Liver (tissue), 9 donors: ENCODE measurements around the gene CNTN2. TPM values are rescaled to one million over a fixed set of nuclear protein-coding genes. Genes with fewer than 3 reads are reported as not detected.

Source experiments
- DNase-seq: peaks from one replicate; pipeline ENCODE4 v3.0.0-alpha.2; 2017; ENCODE audit warnings: low spot score
- H3K27ac ChIP-seq, 2 donors: one replicate each; pipeline ENCODE4 v1.7.0; 2013; ENCODE audit warnings: inconsistent platforms in 2 of 2, low read length in 2 of 2, control low read depth in 1 of 2, low read depth in 1 of 2, mild to moderate bottlenecking in 1 of 2
- H3K27me3 ChIP-seq, 4 donors: one replicate each; pipeline versions ENCODE4 v1.6.1 to v1.7.0; 2013; ENCODE audit warnings: low read length in 3 of 4, inconsistent platforms in 1 of 4, mild to moderate bottlenecking in 1 of 4, moderate library complexity in 1 of 4; ENCODE audit not compliant: control insufficient read depth in 4 of 4, insufficient read depth in 4 of 4
- H3K36me3 ChIP-seq, 4 donors: one replicate each; pipeline versions ENCODE4 v1.6.1 to v1.7.0; 2013; ENCODE audit warnings: low read length in 3 of 4, mild to moderate bottlenecking in 3 of 4, low read depth in 1 of 4, moderate library complexity in 1 of 4; ENCODE audit not compliant: control insufficient read depth in 4 of 4, insufficient read depth in 3 of 4
- H3K4me1 ChIP-seq, 4 donors: one replicate each; pipeline versions ENCODE4 v1.6.1 to v1.7.0; 2013; ENCODE audit warnings: low read length in 3 of 4, mild to moderate bottlenecking in 3 of 4, moderate library complexity in 1 of 4; ENCODE audit not compliant: control insufficient read depth in 4 of 4, insufficient read depth in 4 of 4
- H3K4me3 ChIP-seq, 3 donors: one replicate each; pipeline versions ENCODE4 v1.6.1 to v1.7.0; 2013; ENCODE audit warnings: low read length in 3 of 3, control low read depth in 1 of 3, low read depth in 1 of 3, mild to moderate bottlenecking in 1 of 3
- H3K9ac ChIP-seq, 2 donors: one replicate each; pipeline ENCODE4 v1.7.0; 2013; ENCODE audit warnings: low read length in 2 of 2, mild to moderate bottlenecking in 2 of 2, moderate library complexity in 2 of 2, control low read depth in 1 of 2, low read depth in 1 of 2
- H3K9me3 ChIP-seq, 4 donors: one replicate each; pipeline versions ENCODE4 v1.6.1 to v1.7.0; 2013; ENCODE audit warnings: low read length in 3 of 4; ENCODE audit not compliant: control insufficient read depth in 4 of 4
- EGR1 ChIP-seq, 2 donors: IDR thresholded peaks; 2 replicates each; pipeline ENCODE4 v1.6.1; 2016 to 2018; ENCODE audit warnings: antibody characterized with exemption in 2 of 2, low read depth in 2 of 2
- FOXA2 ChIP-seq: IDR thresholded peaks from 2 replicates; pipeline ENCODE4 v1.6.1; 2016; ENCODE audit warnings: antibody characterized with exemption
- GABPA ChIP-seq, 2 donors: IDR thresholded peaks in 1 of 2; conservative IDR thresholded peaks in 1 of 2; 2 replicates each; pipeline ENCODE4 v1.6.1; 2016; ENCODE audit warnings: antibody characterized with exemption in 2 of 2, mild to moderate bottlenecking in 1 of 2, moderate library complexity in 1 of 2
- HNF4A ChIP-seq, 2 donors: conservative IDR thresholded peaks; 2 replicates each; pipeline ENCODE4 v1.6.1; 2016; ENCODE audit warnings: antibody characterized with exemption in 2 of 2, mild to moderate bottlenecking in 2 of 2
- HNF4G ChIP-seq: IDR thresholded peaks from 2 replicates; pipeline ENCODE4 v1.6.1; 2016; ENCODE audit warnings: antibody characterized with exemption
- JUND ChIP-seq, 2 donors: IDR thresholded peaks; 2 replicates each; pipeline ENCODE4 v1.6.1; 2016; ENCODE audit warnings: antibody characterized with exemption in 2 of 2
- NR2F2 ChIP-seq: IDR thresholded peaks from 2 replicates; pipeline ENCODE4 v1.6.1; 2016; ENCODE audit warnings: antibody characterized with exemption
- RAD21 ChIP-seq, 2 donors: IDR thresholded peaks; 2 replicates each; pipeline ENCODE4 v1.6.1; 2016; ENCODE audit warnings: antibody characterized with exemption in 2 of 2, mild to moderate bottlenecking in 2 of 2
- SP1 ChIP-seq: IDR thresholded peaks from 2 replicates; pipeline ENCODE4 v1.6.1; 2018; ENCODE audit warnings: antibody characterized with exemption, mild to moderate bottlenecking
- YY1 ChIP-seq: IDR thresholded peaks from 2 replicates; pipeline ENCODE4 v1.6.1; 2016; ENCODE audit warnings: antibody characterized with exemption, mild to moderate bottlenecking
- WGBS: extraction: QIAGEN DNeasy Blood & Tissue Kit; methylation state at CpG from one replicate; pipeline ENCODE4 v1.1.7; 2013; 5-methylcytosine and 5-hydroxymethylcytosine counted together
- polyA plus RNA-seq, 2 donors: library from polyadenylated mRNA; stranded (reverse) in 1 of 2; unstranded in 1 of 2; fragments of 200-250 nt in 1 of 2; fragments of >200 nt in 1 of 2; fragmentation: Nextera tagmentation in 1 of 2; extraction: Ambion mirVana in 1 of 2; gene quantifications; one replicate each; pipeline versions ENCODE4 v1.2.1 to v1.2.3, GENCODE V29; 2013 to 2015
- total RNA-seq, 2 donors: library from RNA; depleted of rRNA; stranded (reverse); fragments of >200 nt; gene quantifications; one replicate each; pipeline ENCODE4 v1.2.3, GENCODE V29; 2014
- TF ChIP-seq, protein P1 (sequence below): fragments of 150-350 bp; IDR thresholded peaks from 2 replicates; pipeline ENCODE4 v1.5.1; 2017; ENCODE audit warnings: improper control_type of control experiment, low read depth, low read length; ENCODE audit not compliant: missing input control
- TF ChIP-seq, protein P2 (sequence below): IDR thresholded peaks from 2 replicates; pipeline ENCODE4 v1.6.1; 2016; ENCODE audit warnings: antibody characterized with exemption
- TF ChIP-seq, protein P3 (sequence below): IDR thresholded peaks from 2 replicates; pipeline ENCODE4 v1.6.1; 2016; ENCODE audit warnings: antibody characterized with exemption
- TF ChIP-seq, protein P4 (sequence below): IDR thresholded peaks from 2 replicates; pipeline ENCODE4 v1.6.1; 2016; ENCODE audit warnings: antibody characterized with exemption
- donor health status: healthy.
- donor health status: healthy.
- donor health status: healthy.
- donor health status: healthy.
- donor health status: healthy.

Gene CNTN2
- total and polyA plus RNA-seq, 4 donors, result 0.05 to 0.25 (median 0.17) TPM

- H3K4me1 ChIP-seq, result no peaks in the 10 kb centered on the region
- H3K36me3 ChIP-seq, result no peaks in the 10 kb centered on the region
- no peak overlapping the region for H3K27ac ChIP-seq
- no peak overlapping the region for H3K9ac ChIP-seq
- no peaks in the 10 kb centered on the region for H3K9me3 ChIP-seq
- TF ChIP-seq, protein P1, sequence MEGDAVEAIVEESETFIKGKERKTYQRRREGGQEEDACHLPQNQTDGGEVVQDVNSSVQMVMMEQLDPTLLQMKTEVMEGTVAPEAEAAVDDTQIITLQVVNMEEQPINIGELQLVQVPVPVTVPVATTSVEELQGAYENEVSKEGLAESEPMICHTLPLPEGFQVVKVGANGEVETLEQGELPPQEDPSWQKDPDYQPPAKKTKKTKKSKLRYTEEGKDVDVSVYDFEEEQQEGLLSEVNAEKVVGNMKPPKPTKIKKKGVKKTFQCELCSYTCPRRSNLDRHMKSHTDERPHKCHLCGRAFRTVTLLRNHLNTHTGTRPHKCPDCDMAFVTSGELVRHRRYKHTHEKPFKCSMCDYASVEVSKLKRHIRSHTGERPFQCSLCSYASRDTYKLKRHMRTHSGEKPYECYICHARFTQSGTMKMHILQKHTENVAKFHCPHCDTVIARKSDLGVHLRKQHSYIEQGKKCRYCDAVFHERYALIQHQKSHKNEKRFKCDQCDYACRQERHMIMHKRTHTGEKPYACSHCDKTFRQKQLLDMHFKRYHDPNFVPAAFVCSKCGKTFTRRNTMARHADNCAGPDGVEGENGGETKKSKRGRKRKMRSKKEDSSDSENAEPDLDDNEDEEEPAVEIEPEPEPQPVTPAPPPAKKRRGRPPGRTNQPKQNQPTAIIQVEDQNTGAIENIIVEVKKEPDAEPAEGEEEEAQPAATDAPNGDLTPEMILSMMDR, result no peak
- TF ChIP-seq, protein P2, sequence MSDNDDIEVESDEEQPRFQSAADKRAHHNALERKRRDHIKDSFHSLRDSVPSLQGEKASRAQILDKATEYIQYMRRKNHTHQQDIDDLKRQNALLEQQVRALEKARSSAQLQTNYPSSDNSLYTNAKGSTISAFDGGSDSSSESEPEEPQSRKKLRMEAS, result no peak
- TF ChIP-seq YY1, result no peak
- no peak for TF ChIP-seq HNF4G
- TF ChIP-seq, protein P3, sequence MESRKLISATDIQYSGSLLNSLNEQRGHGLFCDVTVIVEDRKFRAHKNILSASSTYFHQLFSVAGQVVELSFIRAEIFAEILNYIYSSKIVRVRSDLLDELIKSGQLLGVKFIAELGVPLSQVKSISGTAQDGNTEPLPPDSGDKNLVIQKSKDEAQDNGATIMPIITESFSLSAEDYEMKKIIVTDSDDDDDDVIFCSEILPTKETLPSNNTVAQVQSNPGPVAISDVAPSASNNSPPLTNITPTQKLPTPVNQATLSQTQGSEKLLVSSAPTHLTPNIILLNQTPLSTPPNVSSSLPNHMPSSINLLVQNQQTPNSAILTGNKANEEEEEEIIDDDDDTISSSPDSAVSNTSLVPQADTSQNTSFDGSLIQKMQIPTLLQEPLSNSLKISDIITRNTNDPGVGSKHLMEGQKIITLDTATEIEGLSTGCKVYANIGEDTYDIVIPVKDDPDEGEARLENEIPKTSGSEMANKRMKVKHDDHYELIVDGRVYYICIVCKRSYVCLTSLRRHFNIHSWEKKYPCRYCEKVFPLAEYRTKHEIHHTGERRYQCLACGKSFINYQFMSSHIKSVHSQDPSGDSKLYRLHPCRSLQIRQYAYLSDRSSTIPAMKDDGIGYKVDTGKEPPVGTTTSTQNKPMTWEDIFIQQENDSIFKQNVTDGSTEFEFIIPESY, result no peak
- no peak for TF ChIP-seq HNF4A (conservative IDR thresholded peaks at IDR 0.05)
- TF ChIP-seq, protein P4, sequence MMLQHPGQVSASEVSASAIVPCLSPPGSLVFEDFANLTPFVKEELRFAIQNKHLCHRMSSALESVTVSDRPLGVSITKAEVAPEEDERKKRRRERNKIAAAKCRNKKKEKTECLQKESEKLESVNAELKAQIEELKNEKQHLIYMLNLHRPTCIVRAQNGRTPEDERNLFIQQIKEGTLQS, result no peak
- TF ChIP-seq FOXA2, result no peak
- no peak for TF ChIP-seq JUND (IDR thresholded peaks at IDR 0.05)
- no peak for TF ChIP-seq GABPA (IDR thresholded peaks at IDR 0.05 in 1 of 2, conservative IDR thresholded peaks at IDR 0.05 in 1 of 2)
- TF ChIP-seq RAD21 (IDR thresholded peaks at IDR 0.05), result no peak
- H3K4me3 ChIP-seq, result no peak overlapping the region
- WGBS, result 99% methylated on average over 2 of the region's 2 CpGs
- H3K27me3 ChIP-seq, result no peaks in the 10 kb centered on the region
- no peak for DNase-seq
Measured at GRCh38 chr1:205071028-205071409, 28.0 kb downstream of the CNTN2 start.

- WGBS, result 92% methylated on average over 12 of the region's 12 CpGs
- Histone ChIP-seq H3K27me3 (no peaks in the 10 kb centered on the region), H3K27ac (no peak overlapping the region), H3K9ac (no peak overlapping the region), H3K36me3 (no peaks in the 10 kb centered on the region), H3K9me3 (no peaks in the 10 kb centered on the region), H3K4me1 (no peaks in the 10 kb centered on the region), H3K4me3 (no peak overlapping the region)
- TF ChIP-seq NR2F2, result no peak
- no peak for TF ChIP-seq EGR1 (IDR thresholded peaks at IDR 0.05; ENCODE audit: low read depth in 2 of 2)
- TF ChIP-seq SP1, result no peak
- no peak for TF ChIP-seq HNF4A (conservative IDR thresholded peaks at IDR 0.05)
- TF ChIP-seq, protein P2, result no peak
- DNase-seq, result no peak
Measured at GRCh38 chr1:205071801-205072200, 28.8 kb downstream of the CNTN2 start.

- Histone ChIP-seq H3K9ac (no peak overlapping the region), H3K4me3 (no peak overlapping the region), H3K9me3 (no peaks in the 10 kb centered on the region), H3K36me3 (no peaks in the 10 kb centered on the region), H3K27ac (no peak overlapping the region), H3K27me3 (no peaks in the 10 kb centered on the region), H3K4me1 (no peaks in the 10 kb centered on the region)
- TF ChIP-seq FOXA2, result no peak
- 89% methylated on average over 9 of the region's 9 CpGs for WGBS
- no peak for DNase-seq
Measured at GRCh38 chr1:205072286-205072685, 29.3 kb downstream of the CNTN2 start.
